H9 (cell line): ENCODE data around the gene CTLA4. TPM values are rescaled to one million over a fixed set of nuclear protein-coding genes. Genes with fewer than 3 reads are reported as not detected.

ENCODE experiments used
- DNase-seq: peaks from one replicate; pipeline ENCODE4 v3.0.0-alpha.2; 2017
- H2AFZ ChIP-seq: one replicate; pipeline ENCODE4 v1.6.1; 2013; ENCODE audit warnings: mild to moderate bottlenecking, low read length, control low read depth, moderate library complexity
- H2AK5ac ChIP-seq: 2 replicates; pipeline ENCODE4 v1.6.1; 2013; ENCODE audit warnings: low read length, control low read depth, mixed read lengths; ENCODE audit not compliant: insufficient read length
- H2BK120ac ChIP-seq: one replicate; pipeline ENCODE4 v1.6.1; 2013; ENCODE audit warnings: low read depth, mild to moderate bottlenecking, low read length, control low read depth, inconsistent platforms; ENCODE audit not compliant: poor library complexity, severe bottlenecking
- H2BK12ac ChIP-seq: 2 replicates; pipeline ENCODE4 v1.6.1; 2013; ENCODE audit warnings: low read length, control low read depth, mixed read lengths, low read depth; ENCODE audit not compliant: insufficient read length
- H2BK15ac ChIP-seq: 2 replicates; pipeline ENCODE4 v1.6.1; 2013; ENCODE audit warnings: low read depth, low read length, control low read depth
- H2BK20ac ChIP-seq: one replicate; pipeline ENCODE4 v1.6.1; 2013; ENCODE audit warnings: low read depth, mild to moderate bottlenecking, low read length, control low read depth, inconsistent platforms; ENCODE audit not compliant: poor library complexity, severe bottlenecking
- H2BK5ac ChIP-seq: 2 replicates; pipeline ENCODE4 v1.6.1; 2013; ENCODE audit warnings: low read length, control low read depth, mixed read lengths; ENCODE audit not compliant: insufficient read length
- H3K14ac ChIP-seq: 2 replicates; pipeline ENCODE4 v1.6.1; 2013; ENCODE audit warnings: low read length, control low read depth; ENCODE audit not compliant: insufficient read depth
- H3K18ac ChIP-seq: 2 replicates; pipeline ENCODE4 v1.6.1; 2013; ENCODE audit warnings: low read depth, mild to moderate bottlenecking, mixed read lengths, low read length, control low read depth; ENCODE audit not compliant: insufficient read length
- H3K23ac ChIP-seq: 2 replicates; pipeline ENCODE4 v1.6.1; 2013; ENCODE audit warnings: low read length, control low read depth, mixed read lengths, low read depth; ENCODE audit not compliant: insufficient read length
- H3K23me2 ChIP-seq: 2 replicates; pipeline ENCODE4 v1.6.1; 2013; ENCODE audit warnings: low read depth, mild to moderate bottlenecking, mixed read lengths, low read length, control low read depth; ENCODE audit not compliant: insufficient read length, poor library complexity, severe bottlenecking
- H3K27ac ChIP-seq: 2 replicates; pipeline ENCODE4 v1.5.1; 2013; ENCODE audit warnings: low read length, control low read depth, mixed read lengths, low read depth; ENCODE audit not compliant: insufficient read length
- H3K27me3 ChIP-seq: 2 replicates; pipeline ENCODE4 v1.6.1; 2013; ENCODE audit warnings: low read length, control low read depth, inconsistent platforms; ENCODE audit not compliant: insufficient read depth
- H3K4ac ChIP-seq: 2 replicates; pipeline ENCODE4 v1.6.1; 2013; ENCODE audit warnings: low read depth, mild to moderate bottlenecking, control low read depth, inconsistent platforms, low read length, moderate library complexity
- H3K4me1 ChIP-seq: 2 replicates; pipeline ENCODE4 v1.6.1; 2013; ENCODE audit warnings: low read length, control low read depth, inconsistent platforms; ENCODE audit not compliant: insufficient read depth
- H3K4me2 ChIP-seq: 2 replicates; pipeline ENCODE4 v1.6.1; 2013; ENCODE audit warnings: low read length, control low read depth, mixed read lengths; ENCODE audit not compliant: insufficient read length, insufficient read depth
- H3K56ac ChIP-seq: 2 replicates; pipeline ENCODE4 v1.6.1; 2013; ENCODE audit warnings: low read depth, mild to moderate bottlenecking, mixed read lengths, low read length, control low read depth; ENCODE audit not compliant: insufficient read length
- H3K79me1 ChIP-seq: 2 replicates; pipeline ENCODE4 v1.6.1; 2013; ENCODE audit warnings: low read depth, mild to moderate bottlenecking, moderate library complexity, low read length, control low read depth, inconsistent platforms; ENCODE audit not compliant: insufficient read depth, poor library complexity, severe bottlenecking
- H3K79me2 ChIP-seq: 2 replicates; pipeline ENCODE4 v1.6.1; 2013; ENCODE audit warnings: low read length, control low read depth, inconsistent platforms; ENCODE audit not compliant: insufficient read depth
- H3K9ac ChIP-seq: 2 replicates; pipeline ENCODE4 v1.6.1; 2013; ENCODE audit warnings: low read length, control low read depth, mixed read lengths; ENCODE audit not compliant: insufficient read length; ENCODE audit errors: extremely low read depth
- H3K9me3 ChIP-seq: one replicate; pipeline ENCODE4 v1.6.1; 2013; ENCODE audit warnings: low read depth, low read length, inconsistent platforms; ENCODE audit not compliant: control insufficient read depth
- H3T11ph ChIP-seq: one replicate; pipeline ENCODE4 v1.6.1; 2013; ENCODE audit warnings: mild to moderate bottlenecking, low read length, control low read depth, inconsistent platforms
- H4K20me1 ChIP-seq: one replicate; pipeline ENCODE4 v1.6.1; 2013; ENCODE audit not compliant: control insufficient read depth, insufficient read length, insufficient read depth
- H4K5ac ChIP-seq: 2 replicates; pipeline ENCODE4 v1.6.1; 2013; ENCODE audit warnings: low read depth, mild to moderate bottlenecking, mixed read lengths, low read length, control low read depth; ENCODE audit not compliant: insufficient read length
- H4K8ac ChIP-seq: replicated peaks from 2 replicates; pipeline ENCODE4 v1.6.1; 2013; ENCODE audit warnings: low read length, control low read depth, mixed read lengths, low read depth; ENCODE audit not compliant: insufficient read length
- H4K91ac ChIP-seq: 2 replicates; pipeline ENCODE4 v1.6.1; 2013; ENCODE audit warnings: low read depth, mild to moderate bottlenecking, moderate library complexity, mixed read lengths, low read length, control low read depth; ENCODE audit not compliant: insufficient read length
- H3K27ac Mint-ChIP-seq, 3 experiments: 2 replicates in 2 of 3; 3 replicates in 1 of 3; pipeline ENCODE4 v1.8.0; 2020 to 2021; ENCODE audit warnings: mixed read lengths in 3 of 3, mild to moderate bottlenecking in 1 of 3, moderate library complexity in 1 of 3
- H3K27me3 Mint-ChIP-seq: 2 replicates; pipeline ENCODE4 v1.8.0; 2021; ENCODE audit warnings: low read depth, mild to moderate bottlenecking, moderate library complexity, mixed read lengths
- H3K36me3 Mint-ChIP-seq, 3 experiments: 2 replicates in 2 of 3; 3 replicates in 1 of 3; pipeline ENCODE4 v1.8.0; 2020 to 2021; ENCODE audit warnings: low read depth in 3 of 3, mixed read lengths in 3 of 3; ENCODE audit not compliant: insufficient read depth in 1 of 3
- H3K4me1 Mint-ChIP-seq, 2 experiments: 2 replicates each; pipeline ENCODE4 v1.8.0; 2020; ENCODE audit warnings: mixed read lengths in 2 of 2
- H3K4me3 Mint-ChIP-seq, 2 experiments: 2 replicates in 1 of 2; 3 replicates in 1 of 2; pipeline ENCODE4 v1.8.0; 2020 to 2021; ENCODE audit warnings: mild to moderate bottlenecking in 2 of 2, mixed read lengths in 2 of 2, moderate library complexity in 1 of 2
- H3K9me3 Mint-ChIP-seq, 2 experiments: 2 replicates in 1 of 2; 3 replicates in 1 of 2; pipeline ENCODE4 v1.8.0; 2020; ENCODE audit warnings: mild to moderate bottlenecking in 2 of 2, mixed read lengths in 2 of 2, moderate library complexity in 1 of 2
- total RNA-seq: library from RNA; stranded (reverse); gene quantifications from 2 replicates; pipeline ENCODE4 v1.2.1, GENCODE V29; 2021
- TF ChIP-seq, protein P1 (sequence below): fragments of 200-600 bp; sonication (generic); conservative IDR thresholded peaks from 3 replicates; pipeline ENCODE4 v1.8.0; 2021; ENCODE audit warnings: antibody characterized with exemption, mild to moderate bottlenecking

The CTLA4 gene
- total RNA-seq, 1 experiment from 2014 or later, result not detected

DNA sequence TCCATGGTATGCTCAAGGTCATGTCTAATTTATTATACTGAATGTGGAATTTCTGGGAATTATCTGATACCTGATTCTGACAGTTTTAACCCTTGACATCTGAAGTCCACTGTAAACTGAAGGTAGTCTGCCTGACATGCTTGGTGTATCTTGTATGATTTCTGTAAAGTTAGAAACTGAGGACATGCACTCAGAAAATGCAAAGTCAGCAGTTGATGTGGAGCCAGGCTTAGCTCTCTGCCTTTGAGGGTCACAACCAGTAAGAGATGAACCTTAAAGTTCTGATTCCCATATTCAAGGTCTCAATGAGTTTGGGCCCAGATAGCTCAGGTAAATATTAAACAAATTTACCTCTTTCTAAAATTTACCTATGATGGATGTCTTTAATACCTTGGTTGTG lies 12.3 kb upstream of the CTLA4 start:
- Histone ChIP-seq H3K23me2 (no peaks in the 10 kb centered on the region), H2BK12ac (no peak overlapping the region), H4K8ac (no peak overlapping the region), H3K56ac (no peak overlapping the region), H2AFZ (no peak overlapping the region), H3T11ph (no peak overlapping the region), H2BK5ac (no peak overlapping the region), H3K4me2 (no peak overlapping the region), H2BK20ac (no peak overlapping the region), H3K4me1 (no peaks in the 10 kb centered on the region), H3K79me1 (no peaks in the 10 kb centered on the region), H2AK5ac (no peak overlapping the region), H3K14ac (no peak overlapping the region), H4K5ac (no peak overlapping the region), H3K9ac (no peak overlapping the region), H4K91ac (no peak overlapping the region), H3K27ac (no peak overlapping the region), H3K27me3 (no peaks in the 10 kb centered on the region), H3K9me3 (no peaks in the 10 kb centered on the region), H2BK15ac (no peak overlapping the region), H2BK120ac (no peak overlapping the region), H3K18ac (no peak overlapping the region), H3K4ac (no peak overlapping the region), H3K79me2 (no peaks in the 10 kb centered on the region), H4K20me1 (no peaks in the 10 kb centered on the region), H3K23ac (no peak overlapping the region)
- H3K9me3 Mint-ChIP-seq, result no peaks in the 10 kb centered on the region
- TF ChIP-seq, protein P1, sequence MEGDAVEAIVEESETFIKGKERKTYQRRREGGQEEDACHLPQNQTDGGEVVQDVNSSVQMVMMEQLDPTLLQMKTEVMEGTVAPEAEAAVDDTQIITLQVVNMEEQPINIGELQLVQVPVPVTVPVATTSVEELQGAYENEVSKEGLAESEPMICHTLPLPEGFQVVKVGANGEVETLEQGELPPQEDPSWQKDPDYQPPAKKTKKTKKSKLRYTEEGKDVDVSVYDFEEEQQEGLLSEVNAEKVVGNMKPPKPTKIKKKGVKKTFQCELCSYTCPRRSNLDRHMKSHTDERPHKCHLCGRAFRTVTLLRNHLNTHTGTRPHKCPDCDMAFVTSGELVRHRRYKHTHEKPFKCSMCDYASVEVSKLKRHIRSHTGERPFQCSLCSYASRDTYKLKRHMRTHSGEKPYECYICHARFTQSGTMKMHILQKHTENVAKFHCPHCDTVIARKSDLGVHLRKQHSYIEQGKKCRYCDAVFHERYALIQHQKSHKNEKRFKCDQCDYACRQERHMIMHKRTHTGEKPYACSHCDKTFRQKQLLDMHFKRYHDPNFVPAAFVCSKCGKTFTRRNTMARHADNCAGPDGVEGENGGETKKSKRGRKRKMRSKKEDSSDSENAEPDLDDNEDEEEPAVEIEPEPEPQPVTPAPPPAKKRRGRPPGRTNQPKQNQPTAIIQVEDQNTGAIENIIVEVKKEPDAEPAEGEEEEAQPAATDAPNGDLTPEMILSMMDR, result no peak
- no peak overlapping the region for H3K27ac Mint-ChIP-seq
- no peaks in the 10 kb centered on the region for H3K36me3 Mint-ChIP-seq
- H3K27me3 Mint-ChIP-seq, result no peaks in the 10 kb centered on the region; the same call in 1 of the 2 replicates
- H3K4me3 Mint-ChIP-seq, result no peak overlapping the region
- H3K4me1 Mint-ChIP-seq, result no peaks in the 10 kb centered on the region
- DNase-seq, result no peak
